ENCODE measurements around the gene EGLN1.

GRCh38 chr1:231337043-231337471 is 85.0 kb downstream of the EGLN1 start:
- no peak for TF ChIP-seq POLR2A (IDR thresholded peaks at IDR 0.05)
- TF ChIP-seq, protein P1, sequence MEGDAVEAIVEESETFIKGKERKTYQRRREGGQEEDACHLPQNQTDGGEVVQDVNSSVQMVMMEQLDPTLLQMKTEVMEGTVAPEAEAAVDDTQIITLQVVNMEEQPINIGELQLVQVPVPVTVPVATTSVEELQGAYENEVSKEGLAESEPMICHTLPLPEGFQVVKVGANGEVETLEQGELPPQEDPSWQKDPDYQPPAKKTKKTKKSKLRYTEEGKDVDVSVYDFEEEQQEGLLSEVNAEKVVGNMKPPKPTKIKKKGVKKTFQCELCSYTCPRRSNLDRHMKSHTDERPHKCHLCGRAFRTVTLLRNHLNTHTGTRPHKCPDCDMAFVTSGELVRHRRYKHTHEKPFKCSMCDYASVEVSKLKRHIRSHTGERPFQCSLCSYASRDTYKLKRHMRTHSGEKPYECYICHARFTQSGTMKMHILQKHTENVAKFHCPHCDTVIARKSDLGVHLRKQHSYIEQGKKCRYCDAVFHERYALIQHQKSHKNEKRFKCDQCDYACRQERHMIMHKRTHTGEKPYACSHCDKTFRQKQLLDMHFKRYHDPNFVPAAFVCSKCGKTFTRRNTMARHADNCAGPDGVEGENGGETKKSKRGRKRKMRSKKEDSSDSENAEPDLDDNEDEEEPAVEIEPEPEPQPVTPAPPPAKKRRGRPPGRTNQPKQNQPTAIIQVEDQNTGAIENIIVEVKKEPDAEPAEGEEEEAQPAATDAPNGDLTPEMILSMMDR (IDR thresholded peaks at IDR 0.05 in 8 of 11, conservative IDR thresholded peaks at IDR 0.05 in 3 of 11), result no peak

Data from spleen (tissue), 7 donors.